SK-N-SH (cell line): Measurements from ENCODE around the gene EML3. TPM values are rescaled to one million over a fixed set of nuclear protein-coding genes. Genes with fewer than 3 reads are reported as not detected.
A peak's percentile ranks its signal among the peaks of the same experiment; 100 is the strongest.

Source experiments
- CTCF ChIA-PET: fragments of 300-600, 350-600 bp; formaldehyde crosslinking; extraction: SDS; loops from one replicate; lab custom pipeline; 2021; lab: Yijun Ruan, JAX
- POLR2A ChIA-PET: fragments of 350-600 bp; sonication (Branson Sonifier 250); formaldehyde crosslinking; extraction: SDS; loops from one replicate; lab custom pipeline; 2020; ENCODE audit warnings: antibody characterized with exemption, inconsistent platforms; lab: Yijun Ruan, JAX
- DNase-seq: peaks from one replicate; pipeline ENCODE4 v3.0.0; 2012
- H2AFZ ChIP-seq: fragments of 200-600 bp; sonication (generic); 2 replicates; pipeline ENCODE4 v1.8.1; 2016; ENCODE audit warnings: antibody characterized with exemption, mild to moderate bottlenecking, low read depth
- H3F3A ChIP-seq: fragments of 200-600 bp; sonication (generic); replicated peaks from 2 replicates; pipeline ENCODE3; 2016; ENCODE audit warnings: antibody characterized with exemption, mild to moderate bottlenecking; ENCODE audit not compliant: insufficient read depth
- H3K27ac ChIP-seq, 2 experiments: fragments of 200-500 bp in 1 of 2; fragments of 200-600 bp in 1 of 2; sonication (Bioruptor generic) in 1 of 2; sonication (generic), shearing (Covaris generic) in 1 of 2; 2 replicates each; pipeline versions ENCODE4 v1.5.1 to v1.6.1; 2014 to 2016; ENCODE audit warnings: low read depth in 2 of 2, inconsistent platforms in 1 of 2, low read length in 1 of 2, mild to moderate bottlenecking in 1 of 2, mixed read lengths in 1 of 2
- H3K27me3 ChIP-seq: fragments of 200-600 bp; sonication (generic), shearing (Covaris generic); 2 replicates; pipeline ENCODE4 v1.6.1; 2016; ENCODE audit warnings: mixed run types; ENCODE audit not compliant: insufficient read depth
- H3K36me3 ChIP-seq, 2 experiments: fragments of 200-500 bp in 1 of 2; fragments of 200-600 bp in 1 of 2; sonication (Bioruptor generic) in 1 of 2; sonication (generic) in 1 of 2; replicated peaks in 1 of 2; 2 replicates each; pipeline versions ENCODE3 to v1.5.1; 2014 to 2016; ENCODE audit warnings: low read length in 1 of 2, mild to moderate bottlenecking in 1 of 2; ENCODE audit not compliant: insufficient read depth in 2 of 2, control insufficient read depth in 1 of 2
- H3K4me1 ChIP-seq, 2 experiments: fragments of 200-500 bp in 1 of 2; fragments of 200-600 bp in 1 of 2; sonication (Bioruptor generic) in 1 of 2; sonication (generic), shearing (Covaris generic) in 1 of 2; 2 replicates each; pipeline versions ENCODE4 v1.5.1 to v1.6.1; 2014 to 2016; ENCODE audit warnings: low read depth in 1 of 2, low read length in 1 of 2, mixed run types in 1 of 2; ENCODE audit not compliant: insufficient read depth in 2 of 2, control insufficient read depth in 1 of 2
- H3K4me2 ChIP-seq: fragments of 200-600 bp; sonication (generic), shearing (Covaris generic); 2 replicates; pipeline ENCODE4 v1.6.1; 2017; ENCODE audit warnings: mixed run types
- H3K4me3 ChIP-seq, 2 experiments: fragments of 200-500 bp in 1 of 2; fragments of 200-600 bp in 1 of 2; sonication (Bioruptor generic) in 1 of 2; sonication (generic), shearing (Covaris generic) in 1 of 2; 2 replicates each; pipeline versions ENCODE4 v1.5.1 to v1.8.1; 2014 to 2016; ENCODE audit warnings: low read depth in 2 of 2, inconsistent platforms in 1 of 2, low read length in 1 of 2, mild to moderate bottlenecking in 1 of 2, mixed read lengths in 1 of 2, moderate library complexity in 1 of 2
- H3K79me2 ChIP-seq: fragments of 200-600 bp; sonication (generic); 2 replicates; pipeline ENCODE4 v1.8.1; 2017; ENCODE audit warnings: mild to moderate bottlenecking; ENCODE audit not compliant: insufficient read depth
- H3K9ac ChIP-seq: fragments of 200-600 bp; sonication (generic); 2 replicates; pipeline ENCODE4 v1.6.1; 2017; ENCODE audit warnings: mixed run types
- H3K9me2 ChIP-seq: fragments of 200-600 bp; sonication (generic); 2 replicates; pipeline ENCODE4 v1.6.1; 2017; ENCODE audit warnings: mixed run types
- H3K9me3 ChIP-seq: fragments of 200-600 bp; sonication (generic); 2 replicates; pipeline ENCODE4 v1.6.1; 2017; ENCODE audit warnings: mixed run types, mild to moderate bottlenecking, moderate library complexity
- H4K20me1 ChIP-seq: fragments of 200-600 bp; sonication (generic); 2 replicates; pipeline ENCODE4 v1.6.1; 2017; ENCODE audit warnings: mild to moderate bottlenecking, mixed run types; ENCODE audit not compliant: insufficient read depth
- CHD2 ChIP-seq: fragments of 150-350 bp; IDR thresholded peaks from 2 replicates; pipeline ENCODE4 v1.6.1; 2018; ENCODE audit warnings: low read length; ENCODE audit not compliant: partially characterized antibody
- CTCF ChIP-seq: fragments of 200-600 bp; sonication (generic); IDR thresholded peaks from 2 replicates; pipeline ENCODE4 v1.6.1; 2017; ENCODE audit warnings: antibody characterized with exemption, mild to moderate bottlenecking, moderate library complexity
- ELF1 ChIP-seq: IDR thresholded peaks from 2 replicates; pipeline ENCODE4 v1.4.0; 2012
- FOSL2 ChIP-seq: IDR thresholded peaks from 2 replicates; pipeline ENCODE4 v1.4.0; 2012; ENCODE audit warnings: low read depth, mild to moderate bottlenecking, moderate library complexity, borderline replicate concordance
- FOXM1 ChIP-seq: IDR thresholded peaks from 2 replicates; pipeline ENCODE4 v1.4.0; 2012; ENCODE audit warnings: low read depth, mild to moderate bottlenecking
- GABPA ChIP-seq: IDR thresholded peaks from 2 replicates; pipeline ENCODE4 v1.4.0; 2012; ENCODE audit warnings: low read depth, mild to moderate bottlenecking
- IRF3 ChIP-seq: fragments of 150-350 bp; IDR thresholded peaks from 2 replicates; pipeline ENCODE4 v1.6.1; 2016; ENCODE audit warnings: mild to moderate bottlenecking, low read depth, low read length
- JUND ChIP-seq: IDR thresholded peaks from 2 replicates; pipeline ENCODE4 v1.4.0; 2012
- MAX ChIP-seq: IDR thresholded peaks from 2 replicates; pipeline ENCODE4 v1.4.0; 2012; ENCODE audit warnings: low read depth
- MEF2A ChIP-seq: IDR thresholded peaks from 2 replicates; pipeline ENCODE4 v1.4.0; 2012; ENCODE audit warnings: low read depth, borderline replicate concordance
- MXI1 ChIP-seq: IDR thresholded peaks from 2 replicates; pipeline ENCODE4 v1.6.1; 2012; ENCODE audit warnings: mild to moderate bottlenecking, low read depth, low read length, improper control_type of control experiment
- NFIC ChIP-seq: IDR thresholded peaks from 2 replicates; pipeline ENCODE4 v1.4.0; 2012; ENCODE audit warnings: borderline replicate concordance
- NRF1 ChIP-seq: IDR thresholded peaks from 2 replicates; pipeline ENCODE4 v1.6.1; 2012; ENCODE audit warnings: low read depth, mild to moderate bottlenecking, low read length
- PBX3 ChIP-seq: IDR thresholded peaks from 2 replicates; pipeline ENCODE4; 2012
- POLR2AphosphoS5 ChIP-seq: IDR thresholded peaks from 2 replicates; pipeline ENCODE4 v1.6.1; 2012; ENCODE audit warnings: low read depth, low read length
- RAD21 ChIP-seq: IDR thresholded peaks from 2 replicates; pipeline ENCODE4 v1.6.1; 2012; ENCODE audit warnings: mild to moderate bottlenecking, low read length
- RCOR1 ChIP-seq: fragments of 150-350 bp; IDR thresholded peaks from 2 replicates; pipeline ENCODE4 v1.6.1; 2017; ENCODE audit warnings: antibody characterized with exemption, low read length
- REST ChIP-seq: IDR thresholded peaks from 2 replicates; pipeline ENCODE4 v1.6.1; 2012; ENCODE audit warnings: mild to moderate bottlenecking, low read depth, low read length, moderate library complexity
- RXRA ChIP-seq: IDR thresholded peaks from 2 replicates; pipeline ENCODE4 v1.4.0; 2012; ENCODE audit warnings: low read depth, mild to moderate bottlenecking, borderline replicate concordance
- TAF1 ChIP-seq: IDR thresholded peaks from 2 replicates; pipeline ENCODE4 v1.6.1; 2012; ENCODE audit warnings: low read depth, mild to moderate bottlenecking, low read length, moderate library complexity, borderline replicate concordance
- TEAD4 ChIP-seq: IDR thresholded peaks from 2 replicates; pipeline ENCODE4 v1.4.0; 2012; ENCODE audit warnings: mild to moderate bottlenecking, borderline replicate concordance; ENCODE audit not compliant: insufficient read depth
- USF2 ChIP-seq: fragments of 150-350 bp; IDR thresholded peaks from 2 replicates; pipeline ENCODE4 v1.6.1; 2017; ENCODE audit warnings: antibody characterized with exemption, low read length, low read depth, borderline replicate concordance
- YY1 ChIP-seq: IDR thresholded peaks from 2 replicates; pipeline ENCODE4 v1.4.0; 2012; ENCODE audit warnings: low read depth, mild to moderate bottlenecking
- WGBS: methylation state at CpG from one replicate; pipeline ENCODE4 v1.1.6; 2017; ENCODE audit warnings: low lambda C conversion rate; 5-methylcytosine and 5-hydroxymethylcytosine counted together
- polyA plus RNA-seq, 3 experiments: library from polyadenylated mRNA; depleted of rRNA; stranded (reverse); fragments of >200 nt; gene quantifications; 2 replicates each; pipeline ENCODE4 v1.2.3, GENCODE V29; 2012

Gene EML3
- polyA plus RNA-seq, 1 of the 3 experiments (the other 2 are of a cell fraction): 43.0 TPM

- under 1% methylated on average over 60 of the region's 73 CpGs for WGBS
- Histone ChIP-seq H3F3A (peaks cover 5% of the 10 kb centered on the region), H3K27me3 (no peaks in the 10 kb centered on the region), H3K79me2 (peaks cover 63% of the 10 kb centered on the region), H4K20me1 (0 out of 2 replicates have a peak, but pooled peaks cover 5% of the 10 kb centered on the region), H3K9me2 (no peaks in the 10 kb centered on the region), H3K9ac (peak within 1 kb of the TSS; percentile 97), H2AFZ (no peak within 1 kb of the TSS; the same call in 1 of the 2 replicates), H3K4me2 (peak within 1 kb of the TSS; percentile 92), H3K9me3 (no peaks in the 10 kb centered on the region), H3K4me1 (peaks cover 5 to 8% of the 10 kb centered on the region in 2 experiments; a peak in 2 of 4 replicates), H3K27ac (peak within 1 kb of the TSS; percentile 77 to 88), H3K4me3 (peak within 1 kb of the TSS; percentile 78 to 87), H3K36me3 (peaks cover 21 to 34% of the 10 kb centered on the region in 2 experiments)
- DNase-seq: peak; percentile 99
- ChIA-PET CTCF (interaction anchor here (0.6 to 1.9 kb wide), 7 partner anchors 19 to 251 kb away, joined by 3 to 5 read pairs (median 4); partner anchors contain the start of genes C11orf98, CSKMT and SLC3A2), POLR2A (interaction anchor here (0.5 to 7.3 kb wide), 12 partner anchors 9 to 1402 kb away, joined by 3 to 52 read pairs (median 4); partner anchors contain the start of genes B3GAT3, C11orf98, CSKMT and LBHD1)
- TF ChIP-seq MEF2A: no peak
- peak; percentile 55 for TF ChIP-seq MAX
- no peak for TF ChIP-seq RAD21
- TF ChIP-seq POLR2AphosphoS5: peak; percentile 90
- peak; percentile 93 for TF ChIP-seq CHD2
- TF ChIP-seq CTCF: no peak
- no peak for TF ChIP-seq USF2
- 0 out of 2 replicates have a peak, but pooled peaks have one; percentile 51 for TF ChIP-seq TEAD4
- no peak for TF ChIP-seq IRF3
- no peak for TF ChIP-seq FOSL2
- TF ChIP-seq RXRA: no peak
- peak; percentile 79 for TF ChIP-seq GABPA
- peak; percentile 46; the same call in 1 of the 2 replicates for TF ChIP-seq JUND
- peak; percentile 53 for TF ChIP-seq PBX3
- no peak for TF ChIP-seq REST
- TF ChIP-seq NRF1: peak; percentile 51; the same call in 1 of the 2 replicates
- no peak for TF ChIP-seq FOXM1
- TF ChIP-seq MXI1: peak; percentile 99
- no peak for TF ChIP-seq NFIC
- TF ChIP-seq TAF1: peak; percentile 97
- TF ChIP-seq RCOR1: no peak
- peak; percentile 96 for TF ChIP-seq YY1
- peak; percentile 63 for TF ChIP-seq ELF1
Observed at GRCh38 chr11:62645946-62646824, 33.6 kb upstream of the EML3 start, which contains the start of gene GANAB. TSS of gene GANAB (minus strand) at chr11:62646613. CDS start at chr11:62646599, 14 bp downstream.
